ENCODE results near the gene MACROD2.

GRCh38 chr20:15976047-15976736 is 1980.9 kb downstream of the MACROD2 start:
- TF ChIP-seq, protein P1, sequence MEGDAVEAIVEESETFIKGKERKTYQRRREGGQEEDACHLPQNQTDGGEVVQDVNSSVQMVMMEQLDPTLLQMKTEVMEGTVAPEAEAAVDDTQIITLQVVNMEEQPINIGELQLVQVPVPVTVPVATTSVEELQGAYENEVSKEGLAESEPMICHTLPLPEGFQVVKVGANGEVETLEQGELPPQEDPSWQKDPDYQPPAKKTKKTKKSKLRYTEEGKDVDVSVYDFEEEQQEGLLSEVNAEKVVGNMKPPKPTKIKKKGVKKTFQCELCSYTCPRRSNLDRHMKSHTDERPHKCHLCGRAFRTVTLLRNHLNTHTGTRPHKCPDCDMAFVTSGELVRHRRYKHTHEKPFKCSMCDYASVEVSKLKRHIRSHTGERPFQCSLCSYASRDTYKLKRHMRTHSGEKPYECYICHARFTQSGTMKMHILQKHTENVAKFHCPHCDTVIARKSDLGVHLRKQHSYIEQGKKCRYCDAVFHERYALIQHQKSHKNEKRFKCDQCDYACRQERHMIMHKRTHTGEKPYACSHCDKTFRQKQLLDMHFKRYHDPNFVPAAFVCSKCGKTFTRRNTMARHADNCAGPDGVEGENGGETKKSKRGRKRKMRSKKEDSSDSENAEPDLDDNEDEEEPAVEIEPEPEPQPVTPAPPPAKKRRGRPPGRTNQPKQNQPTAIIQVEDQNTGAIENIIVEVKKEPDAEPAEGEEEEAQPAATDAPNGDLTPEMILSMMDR (IDR thresholded peaks at IDR 0.05): no peak
- TF ChIP-seq POLR2A (IDR thresholded peaks at IDR 0.05): no peak

All from uterus (tissue), 2 donors.